SK-N-SH (cell line): ENCODE measurements around the gene PGM2L1. TPM values are rescaled to one million over a fixed set of nuclear protein-coding genes. Genes with fewer than 3 reads are reported as not detected.

Experiments
- CTCF ChIA-PET: fragments of 300-600, 350-600 bp; formaldehyde crosslinking; extraction: SDS; loops from one replicate; lab custom pipeline; 2021; lab: Yijun Ruan, JAX
- POLR2A ChIA-PET: fragments of 350-600 bp; sonication (Branson Sonifier 250); formaldehyde crosslinking; extraction: SDS; loops from one replicate; lab custom pipeline; 2020; ENCODE audit warnings: antibody characterized with exemption, inconsistent platforms; lab: Yijun Ruan, JAX
- DNase-seq: peaks from one replicate; pipeline ENCODE4 v3.0.0; 2012
- H2AFZ ChIP-seq: fragments of 200-600 bp; sonication (generic); 2 replicates; pipeline ENCODE4 v1.8.1; 2016; ENCODE audit warnings: antibody characterized with exemption, mild to moderate bottlenecking, low read depth
- H3F3A ChIP-seq: fragments of 200-600 bp; sonication (generic); replicated peaks from 2 replicates; pipeline ENCODE3; 2016; ENCODE audit warnings: antibody characterized with exemption, mild to moderate bottlenecking; ENCODE audit not compliant: insufficient read depth
- H3K27ac ChIP-seq, 2 experiments: fragments of 200-500 bp in 1 of 2; fragments of 200-600 bp in 1 of 2; sonication (Bioruptor generic) in 1 of 2; sonication (generic), shearing (Covaris generic) in 1 of 2; 2 replicates each; pipeline versions ENCODE4 v1.5.1 to v1.6.1; 2014 to 2016; ENCODE audit warnings: low read depth in 2 of 2, inconsistent platforms in 1 of 2, low read length in 1 of 2, mild to moderate bottlenecking in 1 of 2, mixed read lengths in 1 of 2
- H3K27me3 ChIP-seq: fragments of 200-600 bp; sonication (generic), shearing (Covaris generic); 2 replicates; pipeline ENCODE4 v1.6.1; 2016; ENCODE audit warnings: mixed run types; ENCODE audit not compliant: insufficient read depth
- H3K36me3 ChIP-seq, 2 experiments: fragments of 200-500 bp in 1 of 2; fragments of 200-600 bp in 1 of 2; sonication (Bioruptor generic) in 1 of 2; sonication (generic) in 1 of 2; replicated peaks in 1 of 2; 2 replicates each; pipeline versions ENCODE3 to v1.5.1; 2014 to 2016; ENCODE audit warnings: low read length in 1 of 2, mild to moderate bottlenecking in 1 of 2; ENCODE audit not compliant: insufficient read depth in 2 of 2, control insufficient read depth in 1 of 2
- H3K4me1 ChIP-seq, 2 experiments: fragments of 200-500 bp in 1 of 2; fragments of 200-600 bp in 1 of 2; sonication (Bioruptor generic) in 1 of 2; sonication (generic), shearing (Covaris generic) in 1 of 2; 2 replicates each; pipeline versions ENCODE4 v1.5.1 to v1.6.1; 2014 to 2016; ENCODE audit warnings: low read depth in 1 of 2, low read length in 1 of 2, mixed run types in 1 of 2; ENCODE audit not compliant: insufficient read depth in 2 of 2, control insufficient read depth in 1 of 2
- H3K4me2 ChIP-seq: fragments of 200-600 bp; sonication (generic), shearing (Covaris generic); 2 replicates; pipeline ENCODE4 v1.6.1; 2017; ENCODE audit warnings: mixed run types
- H3K4me3 ChIP-seq, 2 experiments: fragments of 200-500 bp in 1 of 2; fragments of 200-600 bp in 1 of 2; sonication (Bioruptor generic) in 1 of 2; sonication (generic), shearing (Covaris generic) in 1 of 2; 2 replicates each; pipeline versions ENCODE4 v1.5.1 to v1.8.1; 2014 to 2016; ENCODE audit warnings: low read depth in 2 of 2, inconsistent platforms in 1 of 2, low read length in 1 of 2, mild to moderate bottlenecking in 1 of 2, mixed read lengths in 1 of 2, moderate library complexity in 1 of 2
- H3K79me2 ChIP-seq: fragments of 200-600 bp; sonication (generic); 2 replicates; pipeline ENCODE4 v1.8.1; 2017; ENCODE audit warnings: mild to moderate bottlenecking; ENCODE audit not compliant: insufficient read depth
- H3K9ac ChIP-seq: fragments of 200-600 bp; sonication (generic); 2 replicates; pipeline ENCODE4 v1.6.1; 2017; ENCODE audit warnings: mixed run types
- H3K9me2 ChIP-seq: fragments of 200-600 bp; sonication (generic); 2 replicates; pipeline ENCODE4 v1.6.1; 2017; ENCODE audit warnings: mixed run types
- H3K9me3 ChIP-seq: fragments of 200-600 bp; sonication (generic); 2 replicates; pipeline ENCODE4 v1.6.1; 2017; ENCODE audit warnings: mixed run types, mild to moderate bottlenecking, moderate library complexity
- H4K20me1 ChIP-seq: fragments of 200-600 bp; sonication (generic); 2 replicates; pipeline ENCODE4 v1.6.1; 2017; ENCODE audit warnings: mild to moderate bottlenecking, mixed run types; ENCODE audit not compliant: insufficient read depth
- EP300 ChIP-seq, 2 experiments: IDR thresholded peaks; 2 replicates each; pipeline versions ENCODE4 v1.4.0 to v1.6.1; 2012; ENCODE audit warnings: borderline replicate concordance in 1 of 2, low read depth in 1 of 2, low read length in 1 of 2
- EZH2phosphoT487 ChIP-seq: fragments of 200-600 bp; sonication (generic); IDR thresholded peaks from 2 replicates; pipeline ENCODE4 v1.6.1; 2017; ENCODE audit warnings: low read depth, mixed run types, mild to moderate bottlenecking, antibody characterized with exemption, moderate library complexity, borderline replicate concordance
- GATA2 ChIP-seq: sonication (generic); formaldehyde crosslinking; IDR thresholded peaks from 2 replicates; pipeline ENCODE4 v1.5.0; 2020; ENCODE audit warnings: mild to moderate bottlenecking, missing genetic modification reagents
- RAD21 ChIP-seq: IDR thresholded peaks from 2 replicates; pipeline ENCODE4 v1.6.1; 2012; ENCODE audit warnings: mild to moderate bottlenecking, low read length
- RCOR1 ChIP-seq: fragments of 150-350 bp; IDR thresholded peaks from 2 replicates; pipeline ENCODE4 v1.6.1; 2017; ENCODE audit warnings: antibody characterized with exemption, low read length
- TCF12 ChIP-seq: IDR thresholded peaks from 2 replicates; pipeline ENCODE4 v1.4.0; 2012
- TEAD4 ChIP-seq: IDR thresholded peaks from 2 replicates; pipeline ENCODE4 v1.4.0; 2012; ENCODE audit warnings: mild to moderate bottlenecking, borderline replicate concordance; ENCODE audit not compliant: insufficient read depth
- YY1 ChIP-seq: IDR thresholded peaks from 2 replicates; pipeline ENCODE4 v1.4.0; 2012; ENCODE audit warnings: low read depth, mild to moderate bottlenecking
- WGBS: methylation state at CpG from one replicate; pipeline ENCODE4 v1.1.6; 2017; ENCODE audit warnings: low lambda C conversion rate; 5-methylcytosine and 5-hydroxymethylcytosine counted together
- polyA plus RNA-seq, 3 experiments: library from polyadenylated mRNA; depleted of rRNA; stranded (reverse); fragments of >200 nt; gene quantifications; 2 replicates each; pipeline ENCODE4 v1.2.3, GENCODE V29; 2012
- TF ChIP-seq, protein P1 (sequence below): IDR thresholded peaks from 2 replicates; pipeline ENCODE4 v1.6.1; 2012; ENCODE audit warnings: mild to moderate bottlenecking, low read depth, low read length, moderate library complexity

The PGM2L1 gene
- polyA plus RNA-seq, 1 of the 3 experiments (the other 2 are of a cell fraction) = 0.90 TPM

DNA sequence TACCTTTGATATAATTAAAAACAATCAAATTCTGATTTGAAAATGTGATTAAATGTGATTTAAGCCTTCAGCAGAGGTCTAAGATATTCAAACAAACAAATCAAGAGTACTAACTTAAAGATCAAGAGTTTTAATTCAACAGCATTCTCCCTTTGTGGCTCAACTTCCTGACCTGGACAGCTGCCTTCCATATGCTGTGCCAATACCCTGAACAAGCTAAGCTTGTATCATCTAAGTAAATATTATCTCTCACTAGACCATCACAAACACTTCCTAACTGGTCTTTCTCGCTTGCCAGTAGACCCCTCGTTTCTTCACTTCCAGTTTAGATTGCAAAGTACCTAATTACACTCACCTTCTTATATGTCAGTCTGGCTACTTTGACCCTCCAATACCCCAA is 50.9 kb downstream of the PGM2L1 start:
- no peak for DNase-seq
- Histone ChIP-seq H3F3A (no peaks in the 10 kb centered on the region), H3K9ac (no peak overlapping the region), H3K4me2 (no peak overlapping the region)
- CTCF ChIA-PET = no interaction called here
- TF ChIP-seq, protein P1, sequence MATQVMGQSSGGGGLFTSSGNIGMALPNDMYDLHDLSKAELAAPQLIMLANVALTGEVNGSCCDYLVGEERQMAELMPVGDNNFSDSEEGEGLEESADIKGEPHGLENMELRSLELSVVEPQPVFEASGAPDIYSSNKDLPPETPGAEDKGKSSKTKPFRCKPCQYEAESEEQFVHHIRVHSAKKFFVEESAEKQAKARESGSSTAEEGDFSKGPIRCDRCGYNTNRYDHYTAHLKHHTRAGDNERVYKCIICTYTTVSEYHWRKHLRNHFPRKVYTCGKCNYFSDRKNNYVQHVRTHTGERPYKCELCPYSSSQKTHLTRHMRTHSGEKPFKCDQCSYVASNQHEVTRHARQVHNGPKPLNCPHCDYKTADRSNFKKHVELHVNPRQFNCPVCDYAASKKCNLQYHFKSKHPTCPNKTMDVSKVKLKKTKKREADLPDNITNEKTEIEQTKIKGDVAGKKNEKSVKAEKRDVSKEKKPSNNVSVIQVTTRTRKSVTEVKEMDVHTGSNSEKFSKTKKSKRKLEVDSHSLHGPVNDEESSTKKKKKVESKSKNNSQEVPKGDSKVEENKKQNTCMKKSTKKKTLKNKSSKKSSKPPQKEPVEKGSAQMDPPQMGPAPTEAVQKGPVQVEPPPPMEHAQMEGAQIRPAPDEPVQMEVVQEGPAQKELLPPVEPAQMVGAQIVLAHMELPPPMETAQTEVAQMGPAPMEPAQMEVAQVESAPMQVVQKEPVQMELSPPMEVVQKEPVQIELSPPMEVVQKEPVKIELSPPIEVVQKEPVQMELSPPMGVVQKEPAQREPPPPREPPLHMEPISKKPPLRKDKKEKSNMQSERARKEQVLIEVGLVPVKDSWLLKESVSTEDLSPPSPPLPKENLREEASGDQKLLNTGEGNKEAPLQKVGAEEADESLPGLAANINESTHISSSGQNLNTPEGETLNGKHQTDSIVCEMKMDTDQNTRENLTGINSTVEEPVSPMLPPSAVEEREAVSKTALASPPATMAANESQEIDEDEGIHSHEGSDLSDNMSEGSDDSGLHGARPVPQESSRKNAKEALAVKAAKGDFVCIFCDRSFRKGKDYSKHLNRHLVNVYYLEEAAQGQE = peak; percentile 26; the same call in 1 of the 2 replicates
- no peak for TF ChIP-seq EP300 (IDR thresholded peaks at IDR 0.05; ENCODE audit: borderline replicate concordance in 1 of 2, low read depth in 1 of 2, low read length in 1 of 2)
- TF ChIP-seq GATA2 (CRISPR knock-in tag) = no peak
- no peak for TF ChIP-seq RAD21
- TF ChIP-seq TCF12 = 0 out of 2 replicates have a peak, but pooled peaks have one; percentile 7
- no peak for TF ChIP-seq EZH2phosphoT487
- TF ChIP-seq YY1 = no peak
- TF ChIP-seq RCOR1 = no peak
- TF ChIP-seq, all 33 proteins: peak for 2
- peaks cover 13 to 43% of the 10 kb centered on the region in 2 experiments for H3K36me3 ChIP-seq
- no peak overlapping the region for H3K4me3 ChIP-seq
- H2AFZ ChIP-seq = no peak overlapping the region
- H3K4me1 ChIP-seq = no peaks in the 10 kb centered on the region
- POLR2A ChIA-PET = no interaction called here
- H3K27ac ChIP-seq = no peak overlapping the region
- H3K9me3 ChIP-seq = no peaks in the 10 kb centered on the region
- WGBS = 87% methylated on average over 2 of the region's 2 CpGs
- no peaks in the 10 kb centered on the region for H3K9me2 ChIP-seq
- H4K20me1 ChIP-seq = no peaks in the 10 kb centered on the region
- no peaks in the 10 kb centered on the region for H3K79me2 ChIP-seq
- no peaks in the 10 kb centered on the region for H3K27me3 ChIP-seq

DNA sequence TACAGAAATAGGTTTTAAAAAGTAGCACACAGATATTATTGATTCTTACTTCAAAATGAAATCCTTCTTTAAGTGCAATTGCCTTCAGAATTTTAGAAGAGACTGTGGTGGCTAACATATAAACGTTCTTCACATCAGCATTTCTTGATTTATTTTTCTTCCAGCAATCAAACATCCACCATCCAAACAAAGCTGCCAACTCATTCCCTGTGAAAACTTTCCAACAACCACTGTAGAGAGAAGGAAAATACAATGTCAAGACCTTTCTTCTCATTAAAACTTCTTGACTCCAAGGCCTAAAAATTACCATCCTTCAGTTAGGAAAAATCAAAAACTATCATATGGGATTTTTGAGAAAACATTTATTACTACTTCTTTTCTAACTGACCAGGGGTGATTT is 52.8 kb downstream of the PGM2L1 start:
- no peak overlapping the region for H3K4me3 ChIP-seq
- H3F3A ChIP-seq = no peaks in the 10 kb centered on the region
- DNase-seq = no peak
- no peaks in the 10 kb centered on the region for H3K27me3 ChIP-seq
- ChIA-PET POLR2A (no interaction called here), CTCF (interaction anchor here (1.2 kb wide), 1 partner anchor 23 kb away, joined by 4 read pairs; no protein-coding TSS in a partner anchor)
- no peak overlapping the region for H2AFZ ChIP-seq
- no peaks in the 10 kb centered on the region for H3K79me2 ChIP-seq
- no peak overlapping the region for H3K9ac ChIP-seq
- H3K36me3 ChIP-seq = peaks cover 15 to 38% of the 10 kb centered on the region in 2 experiments
- H3K9me2 ChIP-seq = no peaks in the 10 kb centered on the region
- H3K4me1 ChIP-seq = no peaks in the 10 kb centered on the region
- H3K9me3 ChIP-seq = no peaks in the 10 kb centered on the region
- H3K4me2 ChIP-seq = no peak overlapping the region
- H3K27ac ChIP-seq = no peak overlapping the region
- WGBS = 74% methylated on average over 1 of the region's 1 CpG
- no peak for TF ChIP-seq TEAD4
- no peaks in the 10 kb centered on the region for H4K20me1 ChIP-seq
